Mesenchymal stem cell (in vitro differentiated cells and primary cell): ENCODE measurements around the gene MAGIX.

Experiments
- DNase-seq: peaks from one replicate; pipeline ENCODE4 v3.0.0-alpha.2; 2013
- H2AFZ ChIP-seq: one replicate; pipeline ENCODE4 v1.6.1; 2013; ENCODE audit warnings: low read depth, mild to moderate bottlenecking, control low read depth, inconsistent platforms, low read length, moderate library complexity
- H2AK5ac ChIP-seq: 2 replicates; pipeline ENCODE4 v1.6.1; 2013; ENCODE audit warnings: low read length, moderate library complexity, mild to moderate bottlenecking, inconsistent platforms; ENCODE audit not compliant: severe bottlenecking
- H2BK120ac ChIP-seq: one replicate; pipeline ENCODE4 v1.6.1; 2013; ENCODE audit warnings: low read depth, mild to moderate bottlenecking, inconsistent platforms, low read length, moderate library complexity
- H2BK12ac ChIP-seq, 2 experiments: one replicate each; pipeline ENCODE4 v1.6.1; 2013; ENCODE audit warnings: inconsistent platforms in 2 of 2, low read length in 2 of 2, mild to moderate bottlenecking in 2 of 2, moderate library complexity in 2 of 2, control low read depth in 1 of 2
- H2BK15ac ChIP-seq: one replicate; pipeline ENCODE4 v1.6.1; 2013; ENCODE audit warnings: mild to moderate bottlenecking, low read depth, inconsistent platforms; ENCODE audit not compliant: poor library complexity, severe bottlenecking
- H2BK5ac ChIP-seq: 2 replicates; pipeline ENCODE4 v1.6.1; 2013; ENCODE audit warnings: low read depth, mild to moderate bottlenecking, low read length, control low read depth, inconsistent platforms; ENCODE audit not compliant: poor library complexity, severe bottlenecking
- H3K14ac ChIP-seq, 2 experiments: one replicate each; pipeline ENCODE4 v1.6.1; 2013; ENCODE audit warnings: inconsistent platforms in 2 of 2, low read length in 2 of 2, control low read depth in 1 of 2, mild to moderate bottlenecking in 1 of 2, moderate library complexity in 1 of 2
- H3K18ac ChIP-seq, 2 experiments: one replicate each; pipeline ENCODE4 v1.6.1; 2013; ENCODE audit warnings: inconsistent platforms in 2 of 2, low read length in 2 of 2, control low read depth in 1 of 2, low read depth in 1 of 2, mild to moderate bottlenecking in 1 of 2
- H3K23ac ChIP-seq, 2 experiments: one replicate each; pipeline ENCODE4 v1.6.1; 2013; ENCODE audit warnings: inconsistent platforms in 2 of 2, low read length in 2 of 2, mild to moderate bottlenecking in 2 of 2, moderate library complexity in 2 of 2, control low read depth in 1 of 2
- H3K27ac ChIP-seq: 2 replicates; pipeline ENCODE4 v1.5.1; 2013; ENCODE audit warnings: mild to moderate bottlenecking, moderate library complexity, low read length, control low read depth, inconsistent platforms; ENCODE audit not compliant: poor library complexity, severe bottlenecking
- H3K27me3 ChIP-seq, 2 experiments: 2 replicates each; pipeline versions ENCODE4 v1.6.1 to v1.7.0; 2013; ENCODE audit warnings: low read length in 2 of 2, mild to moderate bottlenecking in 2 of 2, moderate library complexity in 2 of 2, control low read depth in 1 of 2, inconsistent platforms in 1 of 2; ENCODE audit not compliant: control insufficient read depth in 1 of 2, insufficient read depth in 1 of 2
- H3K36me3 ChIP-seq, 2 experiments: 2 replicates each; pipeline versions ENCODE4 v1.6.1 to v1.7.0; 2013; ENCODE audit warnings: low read length in 2 of 2, control low read depth in 1 of 2, inconsistent platforms in 1 of 2, low read depth in 1 of 2, mild to moderate bottlenecking in 1 of 2; ENCODE audit not compliant: insufficient read depth in 2 of 2, control insufficient read depth in 1 of 2
- H3K4ac ChIP-seq, 2 experiments: one replicate each; pipeline ENCODE4 v1.6.1; 2013; ENCODE audit warnings: inconsistent platforms in 2 of 2, low read length in 2 of 2, mild to moderate bottlenecking in 2 of 2, moderate library complexity in 2 of 2, control low read depth in 1 of 2, low read depth in 1 of 2
- H3K4me1 ChIP-seq: 2 replicates; pipeline ENCODE4 v1.6.1; 2013; ENCODE audit warnings: low read depth, low read length, control low read depth; ENCODE audit not compliant: control insufficient read depth, insufficient read depth
- H3K4me2 ChIP-seq: 2 replicates; pipeline ENCODE4 v1.6.1; 2013; ENCODE audit warnings: low read length, mild to moderate bottlenecking, inconsistent platforms; ENCODE audit not compliant: poor library complexity, severe bottlenecking
- H3K4me3 ChIP-seq, 2 experiments: 2 replicates each; pipeline versions ENCODE4 v1.5.1 to v1.7.0; 2013; ENCODE audit warnings: low read length in 2 of 2, mild to moderate bottlenecking in 2 of 2, control low read depth in 1 of 2, low read depth in 1 of 2; ENCODE audit not compliant: insufficient read depth in 1 of 2
- H3K79me1 ChIP-seq: replicated peaks from 2 replicates; pipeline ENCODE4 v1.6.1; 2013; ENCODE audit warnings: mild to moderate bottlenecking, control low read depth, low read length, inconsistent platforms; ENCODE audit not compliant: poor library complexity, severe bottlenecking
- H3K9ac ChIP-seq: 2 replicates; pipeline ENCODE4 v1.7.0; 2013; ENCODE audit warnings: mild to moderate bottlenecking, low read length, moderate library complexity
- H3K9me3 ChIP-seq: 2 replicates; pipeline ENCODE4 v1.7.0; 2013; ENCODE audit warnings: mild to moderate bottlenecking, low read length; ENCODE audit not compliant: control insufficient read depth
- H4K8ac ChIP-seq: one replicate; pipeline ENCODE4 v1.6.1; 2013; ENCODE audit warnings: inconsistent platforms, mild to moderate bottlenecking, low read length, moderate library complexity
- H4K91ac ChIP-seq: one replicate; pipeline ENCODE4 v1.6.1; 2013; ENCODE audit warnings: mild to moderate bottlenecking, low read length, inconsistent platforms
- WGBS: methylation state at CpG from one replicate; pipeline ENCODE4 v1.1.7; 2013; ENCODE audit warnings: mixed read lengths; 5-methylcytosine and 5-hydroxymethylcytosine counted together

MAGIX gene

GRCh38 chrX:49190821-49191573 is 28.4 kb downstream of the MAGIX start:
- H2BK5ac ChIP-seq, result no peak overlapping the region
- H2BK120ac ChIP-seq, result no peak overlapping the region

GRCh38 chrX:49191574-49192011 is 29.0 kb downstream of the MAGIX start:
- Histone ChIP-seq H3K4me1 (peaks cover 2% of the 10 kb centered on the region), H3K4me2 (peak overlapping the region; percentile 87), H3K4me3 (peak overlapping the region; percentile 70 to 87), H3K27me3 (no peaks in the 10 kb centered on the region), H2BK120ac (no peak overlapping the region), H2BK15ac (no peak overlapping the region), H3K79me1 (no peaks in the 10 kb centered on the region), H3K4ac (peak overlapping the region in 1 of 2 experiments; percentile 89), H3K27ac (peak overlapping the region; percentile 62), H2AK5ac (no peak overlapping the region), H2BK5ac (no peak overlapping the region), H4K91ac (peak overlapping the region; percentile 11), H4K8ac (peak overlapping the region; percentile 89), H3K18ac (peak overlapping the region in 1 of 2 experiments; percentile 93), H3K9me3 (no peaks in the 10 kb centered on the region), H3K23ac (no peak overlapping the region), H3K36me3 (no peaks in the 10 kb centered on the region), H3K14ac (peak overlapping the region in 1 of 2 experiments; percentile 32), H3K9ac (peak overlapping the region; percentile 81), H2AFZ (peak overlapping the region; percentile 42), H2BK12ac (no peak overlapping the region)
- DNase-seq, result no peak
- 0% methylated on average over 16 of the region's 34 CpGs for WGBS

More at GRCh38 chrX:49190821-49191573, 28.4 kb downstream of the MAGIX start:
- H4K8ac ChIP-seq, result peak overlapping the region; percentile 89
- H3K36me3 ChIP-seq, result no peaks in the 10 kb centered on the region
- H2AK5ac ChIP-seq, result no peak overlapping the region
- peak; percentile 99 for DNase-seq
- H3K23ac ChIP-seq, result no peak overlapping the region
- under 1% methylated on average over 30 of the region's 32 CpGs for WGBS
- H3K4me1 ChIP-seq, result peaks cover 6% of the 10 kb centered on the region
- peak overlapping the region; percentile 11 for H4K91ac ChIP-seq
- H3K9me3 ChIP-seq, result no peaks in the 10 kb centered on the region
- peak overlapping the region in 1 of 2 experiments; percentile 93 for H3K18ac ChIP-seq
- H3K4me2 ChIP-seq, result peak overlapping the region; percentile 87
- no peaks in the 10 kb centered on the region for H3K27me3 ChIP-seq
- H3K4ac ChIP-seq, result peak overlapping the region in 1 of 2 experiments; percentile 89
- peak overlapping the region; percentile 81 for H3K9ac ChIP-seq
- H3K4me3 ChIP-seq, result peak overlapping the region; percentile 70 to 87
- H3K27ac ChIP-seq, result peak overlapping the region; percentile 64
- H3K79me1 ChIP-seq, result no peaks in the 10 kb centered on the region
- no peak overlapping the region for H2BK12ac ChIP-seq
- H3K14ac ChIP-seq, result peak overlapping the region in 1 of 2 experiments; percentile 32
- H2BK15ac ChIP-seq, result no peak overlapping the region
- H2AFZ ChIP-seq, result peak overlapping the region; percentile 42

DNA sequence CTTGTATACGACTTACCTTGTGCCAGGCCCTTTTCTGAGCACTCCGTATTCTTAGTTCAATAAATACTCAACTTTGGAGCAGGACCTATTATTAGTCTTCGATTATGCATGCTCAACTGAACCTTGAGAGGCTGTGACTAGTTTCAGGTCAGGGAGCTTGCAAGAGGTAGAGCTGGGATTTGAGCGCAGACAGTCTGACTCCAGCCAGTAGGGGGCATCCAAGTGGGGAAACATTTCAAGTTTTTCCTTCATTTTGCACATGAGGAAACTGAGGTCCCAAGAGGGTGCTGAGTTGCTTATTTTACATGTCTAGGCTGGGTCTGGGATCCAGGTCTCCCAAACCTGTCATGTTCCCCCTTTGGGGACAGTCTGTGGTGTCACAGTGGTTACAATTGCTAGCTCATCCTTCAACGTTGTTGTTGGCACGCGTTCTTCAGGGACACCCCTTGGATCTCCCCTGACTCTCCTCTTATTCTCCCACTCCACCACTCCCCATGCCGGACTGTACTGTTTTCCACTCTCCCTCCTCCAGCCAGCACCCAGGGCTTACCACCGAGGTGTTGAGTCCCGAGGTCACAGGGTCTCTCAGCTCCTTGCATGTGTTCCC is 30.3 kb downstream of the MAGIX start:
- Histone ChIP-seq H4K8ac (no peak overlapping the region), H4K91ac (no peak overlapping the region), H3K9ac (no peak overlapping the region), H3K23ac (no peak overlapping the region), H3K14ac (no peak overlapping the region), H3K9me3 (no peaks in the 10 kb centered on the region), H2AFZ (no peak overlapping the region), H2AK5ac (no peak overlapping the region), H3K27ac (no peak overlapping the region), H2BK15ac (no peak overlapping the region), H3K36me3 (no peaks in the 10 kb centered on the region), H2BK12ac (no peak overlapping the region), H2BK5ac (no peak overlapping the region), H3K4me1 (peaks cover 1% of the 10 kb centered on the region), H2BK120ac (no peak overlapping the region), H3K4me3 (no peak overlapping the region), H3K4ac (no peak overlapping the region), H3K4me2 (no peak overlapping the region), H3K79me1 (no peaks in the 10 kb centered on the region), H3K27me3 (peaks cover 5 to 7% of the 10 kb centered on the region in 2 experiments), H3K18ac (no peak overlapping the region)
- WGBS, result 71% methylated on average over 9 of the region's 10 CpGs
- DNase-seq, result peak; percentile 23

GRCh38 chrX:49193542-49193964 is 31.0 kb downstream of the MAGIX start:
- Histone ChIP-seq H3K9ac (no peak overlapping the region), H3K4me1 (peaks cover 1% of the 10 kb centered on the region), H2BK120ac (no peak overlapping the region), H3K4me3 (no peak overlapping the region), H3K4ac (no peak overlapping the region), H2AFZ (no peak overlapping the region), H3K9me3 (no peaks in the 10 kb centered on the region), H3K23ac (no peak overlapping the region), H3K36me3 (no peaks in the 10 kb centered on the region), H3K27me3 (peaks cover 10 to 13% of the 10 kb centered on the region in 2 experiments), H3K4me2 (no peak overlapping the region), H4K91ac (no peak overlapping the region), H3K18ac (no peak overlapping the region), H3K79me1 (no peaks in the 10 kb centered on the region), H2BK15ac (no peak overlapping the region), H3K27ac (no peak overlapping the region), H2AK5ac (no peak overlapping the region), H2BK5ac (no peak overlapping the region), H2BK12ac (no peak overlapping the region), H3K14ac (no peak overlapping the region), H4K8ac (no peak overlapping the region)
- WGBS, result 90% methylated on average over 2 of the region's 2 CpGs
- no peak for DNase-seq
